HL-60 (cell line): Measurements from ENCODE around the gene NDUFV2.

Experiments used
- GABPA ChIP-seq: IDR thresholded peaks from 2 replicates; pipeline ENCODE4 v1.6.1; 2012; ENCODE audit warnings: low read depth
- POLR2AphosphoS5 ChIP-seq: IDR thresholded peaks from 2 replicates; pipeline ENCODE4 v1.6.1; 2012; ENCODE audit warnings: low read depth
- TF ChIP-seq, protein P1 (sequence below): IDR thresholded peaks from one replicate; pipeline ENCODE4 v1.5.1; 2011; ENCODE audit warnings: low read length, control low read depth, inconsistent platforms; ENCODE audit not compliant: insufficient read depth
- TF ChIP-seq, protein P2 (sequence below): IDR thresholded peaks from 2 replicates; pipeline ENCODE4 v1.6.1; 2012; ENCODE audit warnings: low read depth; ENCODE audit not compliant: insufficient replicate concordance

DNA sequence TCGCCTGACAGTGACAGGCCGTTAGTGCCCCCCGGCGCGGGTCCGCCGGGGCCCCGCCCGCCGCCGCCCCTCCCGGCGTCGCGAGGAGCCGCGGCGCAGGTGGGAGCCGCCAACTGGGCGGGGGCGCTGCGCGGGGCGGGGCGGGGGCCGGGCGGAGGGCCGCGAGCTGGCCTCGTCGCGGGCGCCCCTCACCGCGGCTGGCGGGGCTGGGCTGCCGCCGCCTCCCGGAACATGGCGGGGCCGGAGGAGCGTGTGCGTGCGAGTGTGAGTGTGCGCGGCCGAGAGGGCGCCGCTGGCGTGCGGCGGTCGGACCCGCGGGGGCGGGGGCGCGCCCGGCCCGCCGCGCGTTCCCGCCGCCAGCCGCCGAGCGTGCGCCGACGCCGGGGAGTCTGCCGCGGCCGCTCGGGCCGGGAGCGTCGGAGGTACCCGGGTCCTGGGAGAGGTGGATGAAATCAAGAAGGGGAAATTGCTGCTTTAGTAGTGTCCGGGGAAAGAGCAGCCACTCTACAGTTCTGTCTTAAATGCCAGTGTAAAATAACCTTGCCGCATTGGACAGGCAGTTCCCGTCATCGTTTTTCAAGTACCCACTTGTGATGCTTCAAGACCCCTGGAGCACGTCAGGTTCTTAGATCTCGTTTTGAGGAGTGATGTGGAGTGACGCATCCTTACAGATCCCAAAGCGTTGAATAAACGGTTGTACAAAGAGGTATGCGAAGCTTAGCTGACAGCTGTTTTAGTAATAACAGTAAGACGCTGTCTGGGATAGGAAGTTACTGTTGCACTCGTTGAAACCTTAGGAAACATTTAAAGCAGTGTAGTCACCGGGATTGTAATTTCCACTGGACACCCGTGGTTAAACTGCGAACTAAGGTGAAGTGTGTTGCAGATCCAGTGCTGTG lies 34.9 kb downstream of the NDUFV2 start:
- TF ChIP-seq, protein P1, sequence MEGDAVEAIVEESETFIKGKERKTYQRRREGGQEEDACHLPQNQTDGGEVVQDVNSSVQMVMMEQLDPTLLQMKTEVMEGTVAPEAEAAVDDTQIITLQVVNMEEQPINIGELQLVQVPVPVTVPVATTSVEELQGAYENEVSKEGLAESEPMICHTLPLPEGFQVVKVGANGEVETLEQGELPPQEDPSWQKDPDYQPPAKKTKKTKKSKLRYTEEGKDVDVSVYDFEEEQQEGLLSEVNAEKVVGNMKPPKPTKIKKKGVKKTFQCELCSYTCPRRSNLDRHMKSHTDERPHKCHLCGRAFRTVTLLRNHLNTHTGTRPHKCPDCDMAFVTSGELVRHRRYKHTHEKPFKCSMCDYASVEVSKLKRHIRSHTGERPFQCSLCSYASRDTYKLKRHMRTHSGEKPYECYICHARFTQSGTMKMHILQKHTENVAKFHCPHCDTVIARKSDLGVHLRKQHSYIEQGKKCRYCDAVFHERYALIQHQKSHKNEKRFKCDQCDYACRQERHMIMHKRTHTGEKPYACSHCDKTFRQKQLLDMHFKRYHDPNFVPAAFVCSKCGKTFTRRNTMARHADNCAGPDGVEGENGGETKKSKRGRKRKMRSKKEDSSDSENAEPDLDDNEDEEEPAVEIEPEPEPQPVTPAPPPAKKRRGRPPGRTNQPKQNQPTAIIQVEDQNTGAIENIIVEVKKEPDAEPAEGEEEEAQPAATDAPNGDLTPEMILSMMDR: no peak
- TF ChIP-seq POLR2AphosphoS5 (no peak), GABPA (no peak)
- TF ChIP-seq, protein P2, sequence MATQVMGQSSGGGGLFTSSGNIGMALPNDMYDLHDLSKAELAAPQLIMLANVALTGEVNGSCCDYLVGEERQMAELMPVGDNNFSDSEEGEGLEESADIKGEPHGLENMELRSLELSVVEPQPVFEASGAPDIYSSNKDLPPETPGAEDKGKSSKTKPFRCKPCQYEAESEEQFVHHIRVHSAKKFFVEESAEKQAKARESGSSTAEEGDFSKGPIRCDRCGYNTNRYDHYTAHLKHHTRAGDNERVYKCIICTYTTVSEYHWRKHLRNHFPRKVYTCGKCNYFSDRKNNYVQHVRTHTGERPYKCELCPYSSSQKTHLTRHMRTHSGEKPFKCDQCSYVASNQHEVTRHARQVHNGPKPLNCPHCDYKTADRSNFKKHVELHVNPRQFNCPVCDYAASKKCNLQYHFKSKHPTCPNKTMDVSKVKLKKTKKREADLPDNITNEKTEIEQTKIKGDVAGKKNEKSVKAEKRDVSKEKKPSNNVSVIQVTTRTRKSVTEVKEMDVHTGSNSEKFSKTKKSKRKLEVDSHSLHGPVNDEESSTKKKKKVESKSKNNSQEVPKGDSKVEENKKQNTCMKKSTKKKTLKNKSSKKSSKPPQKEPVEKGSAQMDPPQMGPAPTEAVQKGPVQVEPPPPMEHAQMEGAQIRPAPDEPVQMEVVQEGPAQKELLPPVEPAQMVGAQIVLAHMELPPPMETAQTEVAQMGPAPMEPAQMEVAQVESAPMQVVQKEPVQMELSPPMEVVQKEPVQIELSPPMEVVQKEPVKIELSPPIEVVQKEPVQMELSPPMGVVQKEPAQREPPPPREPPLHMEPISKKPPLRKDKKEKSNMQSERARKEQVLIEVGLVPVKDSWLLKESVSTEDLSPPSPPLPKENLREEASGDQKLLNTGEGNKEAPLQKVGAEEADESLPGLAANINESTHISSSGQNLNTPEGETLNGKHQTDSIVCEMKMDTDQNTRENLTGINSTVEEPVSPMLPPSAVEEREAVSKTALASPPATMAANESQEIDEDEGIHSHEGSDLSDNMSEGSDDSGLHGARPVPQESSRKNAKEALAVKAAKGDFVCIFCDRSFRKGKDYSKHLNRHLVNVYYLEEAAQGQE: no peak
